GM12878 (cell line): ENCODE measurements around the gene APOL4.
A peak's percentile ranks its signal among the peaks of the same experiment; 100 is the strongest.

Source experiments
- CBFB ChIP-seq: IDR thresholded peaks from 2 replicates; pipeline ENCODE4 v1.6.1; 2016; ENCODE audit warnings: antibody characterized with exemption, low read depth
- FOXM1 ChIP-seq: IDR thresholded peaks from 2 replicates; pipeline ENCODE4 v1.6.1; 2012; ENCODE audit warnings: low read depth, mild to moderate bottlenecking, inconsistent platforms, low read length, moderate library complexity
- HDGF ChIP-seq: fragments of 450-650 bp; IDR thresholded peaks from 2 replicates; pipeline ENCODE4 v1.6.1; 2016; ENCODE audit warnings: antibody characterized with exemption
- NR2F1 ChIP-seq: fragments of 450-650 bp; conservative IDR thresholded peaks from 2 replicates; pipeline ENCODE4 v1.6.1; 2017; ENCODE audit warnings: mild to moderate bottlenecking
- POLR2AphosphoS5 ChIP-seq: IDR thresholded peaks from 2 replicates; pipeline ENCODE4 v1.6.1; 2011; ENCODE audit warnings: mild to moderate bottlenecking, low read length, inconsistent platforms
- RBBP5 ChIP-seq: fragments of 200-600 bp; sonication (generic); conservative IDR thresholded peaks from 2 replicates; pipeline ENCODE4 v1.6.1; 2016
- SIX5 ChIP-seq: IDR thresholded peaks from 2 replicates; pipeline ENCODE4 v1.6.1; 2011; ENCODE audit warnings: mild to moderate bottlenecking, low read depth, low read length, moderate library complexity; ENCODE audit not compliant: severe bottlenecking
- SPI1 ChIP-seq: IDR thresholded peaks from 2 replicates; pipeline ENCODE4 v1.6.1; 2011; ENCODE audit warnings: low read depth, mild to moderate bottlenecking, low read length, moderate library complexity, borderline replicate concordance; ENCODE audit not compliant: insufficient read depth
- STAT3 ChIP-seq: IDR thresholded peaks from 2 replicates; pipeline ENCODE4 v1.6.1; 2011; ENCODE audit warnings: low read depth, low read length, improper control_type of control experiment
- ZZZ3 ChIP-seq: IDR thresholded peaks from 2 replicates; pipeline ENCODE4 v1.6.1; 2011; ENCODE audit warnings: low read depth; ENCODE audit not compliant: control insufficient read depth, insufficient read length
- TF ChIP-seq, protein P1 (sequence below), 3 experiments: IDR thresholded peaks in 2 of 3; conservative IDR thresholded peaks in 1 of 3; 2 replicates each; pipeline ENCODE4 v1.5.1; 2011; ENCODE audit warnings: low read depth in 3 of 3, low read length in 3 of 3, mild to moderate bottlenecking in 3 of 3, control low read depth in 2 of 3, moderate library complexity in 2 of 3, inconsistent platforms in 1 of 3, mixed read lengths in 1 of 3; ENCODE audit not compliant: control insufficient read depth in 2 of 3, insufficient read depth in 1 of 3; ENCODE audit errors: extremely low read depth in 1 of 3
- TF ChIP-seq, protein P2 (sequence below): IDR thresholded peaks from 2 replicates; pipeline ENCODE4 v1.6.1; 2011; ENCODE audit warnings: mild to moderate bottlenecking, low read depth, low read length, moderate library complexity; ENCODE audit not compliant: insufficient replicate concordance
- TF ChIP-seq, protein P3 (sequence below): IDR thresholded peaks from 2 replicates; pipeline ENCODE4 v1.6.1; 2011; ENCODE audit warnings: low read depth, low read length, improper control_type of control experiment, borderline replicate concordance

DNA sequence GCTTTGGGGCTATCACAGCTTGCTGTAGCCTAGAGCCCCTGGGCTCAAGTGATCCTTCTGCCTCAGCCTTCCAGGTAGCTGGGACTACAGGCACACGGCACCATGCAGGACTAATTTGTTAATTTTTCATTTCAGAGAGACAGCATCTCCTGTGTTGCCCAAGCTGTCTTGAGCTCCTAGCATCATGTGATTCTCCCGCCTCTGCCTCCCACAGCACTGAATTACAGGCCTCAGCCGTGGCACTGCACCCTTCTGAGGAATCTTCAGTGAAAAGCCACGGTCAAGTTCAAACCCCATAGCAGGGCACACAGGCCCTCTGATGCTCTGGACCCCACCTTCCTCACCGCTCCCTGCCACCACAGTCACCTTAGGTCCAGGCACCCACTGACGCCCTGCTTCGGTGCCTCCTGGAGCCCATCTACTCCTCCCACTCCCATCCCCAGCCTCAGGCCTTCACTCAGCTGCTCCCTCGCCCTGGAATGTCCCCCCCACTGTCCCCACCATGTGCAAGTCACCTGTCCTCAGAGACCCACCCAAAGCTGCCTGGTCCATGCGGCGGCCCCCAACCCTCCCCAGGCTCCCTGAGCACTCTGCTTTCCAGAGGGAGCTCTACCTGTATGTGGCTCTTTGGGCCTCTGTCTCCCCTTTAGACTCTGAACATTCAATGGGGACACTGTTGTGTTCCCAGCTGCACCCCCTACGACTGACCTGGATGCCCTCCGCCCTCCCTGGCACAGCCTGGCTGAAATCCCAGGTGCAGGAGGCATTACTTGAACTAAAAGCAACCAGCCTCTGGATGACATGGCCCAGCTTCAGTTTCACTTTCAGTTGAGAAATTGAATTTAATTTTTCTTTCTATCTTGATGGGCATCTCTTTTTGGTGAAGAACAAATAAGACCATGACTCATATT lies 36.1 kb upstream of the APOL4 start:
- TF ChIP-seq ZZZ3 (no peak), SIX5 (no peak), NR2F1 (no peak), HDGF (0 out of 2 replicates have a peak, but pooled peaks have one; percentile 37), CBFB (no peak), FOXM1 (no peak), SPI1 (no peak), STAT3 (no peak), POLR2AphosphoS5 (no peak), RBBP5 (no peak)
- TF ChIP-seq, protein P1, sequence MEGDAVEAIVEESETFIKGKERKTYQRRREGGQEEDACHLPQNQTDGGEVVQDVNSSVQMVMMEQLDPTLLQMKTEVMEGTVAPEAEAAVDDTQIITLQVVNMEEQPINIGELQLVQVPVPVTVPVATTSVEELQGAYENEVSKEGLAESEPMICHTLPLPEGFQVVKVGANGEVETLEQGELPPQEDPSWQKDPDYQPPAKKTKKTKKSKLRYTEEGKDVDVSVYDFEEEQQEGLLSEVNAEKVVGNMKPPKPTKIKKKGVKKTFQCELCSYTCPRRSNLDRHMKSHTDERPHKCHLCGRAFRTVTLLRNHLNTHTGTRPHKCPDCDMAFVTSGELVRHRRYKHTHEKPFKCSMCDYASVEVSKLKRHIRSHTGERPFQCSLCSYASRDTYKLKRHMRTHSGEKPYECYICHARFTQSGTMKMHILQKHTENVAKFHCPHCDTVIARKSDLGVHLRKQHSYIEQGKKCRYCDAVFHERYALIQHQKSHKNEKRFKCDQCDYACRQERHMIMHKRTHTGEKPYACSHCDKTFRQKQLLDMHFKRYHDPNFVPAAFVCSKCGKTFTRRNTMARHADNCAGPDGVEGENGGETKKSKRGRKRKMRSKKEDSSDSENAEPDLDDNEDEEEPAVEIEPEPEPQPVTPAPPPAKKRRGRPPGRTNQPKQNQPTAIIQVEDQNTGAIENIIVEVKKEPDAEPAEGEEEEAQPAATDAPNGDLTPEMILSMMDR (IDR thresholded peaks at IDR 0.05 in 2 of 3, conservative IDR thresholded peaks at IDR 0.05 in 1 of 3; ENCODE audit: control insufficient read depth in 2 of 3, extremely low read depth in 1 of 3, insufficient read depth in 1 of 3, low read depth in 3 of 3, low read length in 3 of 3) = no peak
- TF ChIP-seq, protein P2, sequence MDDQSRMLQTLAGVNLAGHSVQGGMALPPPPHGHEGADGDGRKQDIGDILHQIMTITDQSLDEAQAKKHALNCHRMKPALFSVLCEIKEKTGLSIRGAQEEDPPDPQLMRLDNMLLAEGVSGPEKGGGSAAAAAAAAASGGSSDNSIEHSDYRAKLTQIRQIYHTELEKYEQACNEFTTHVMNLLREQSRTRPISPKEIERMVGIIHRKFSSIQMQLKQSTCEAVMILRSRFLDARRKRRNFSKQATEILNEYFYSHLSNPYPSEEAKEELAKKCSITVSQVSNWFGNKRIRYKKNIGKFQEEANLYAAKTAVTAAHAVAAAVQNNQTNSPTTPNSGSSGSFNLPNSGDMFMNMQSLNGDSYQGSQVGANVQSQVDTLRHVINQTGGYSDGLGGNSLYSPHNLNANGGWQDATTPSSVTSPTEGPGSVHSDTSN = no peak
- TF ChIP-seq, protein P3, sequence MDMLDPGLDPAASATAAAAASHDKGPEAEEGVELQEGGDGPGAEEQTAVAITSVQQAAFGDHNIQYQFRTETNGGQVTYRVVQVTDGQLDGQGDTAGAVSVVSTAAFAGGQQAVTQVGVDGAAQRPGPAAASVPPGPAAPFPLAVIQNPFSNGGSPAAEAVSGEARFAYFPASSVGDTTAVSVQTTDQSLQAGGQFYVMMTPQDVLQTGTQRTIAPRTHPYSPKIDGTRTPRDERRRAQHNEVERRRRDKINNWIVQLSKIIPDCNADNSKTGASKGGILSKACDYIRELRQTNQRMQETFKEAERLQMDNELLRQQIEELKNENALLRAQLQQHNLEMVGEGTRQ = no peak
